ENCODE measurements around the gene TARM1. TPM values are rescaled to one million over a fixed set of nuclear protein-coding genes. Genes with fewer than 3 reads are reported as not detected.

Gene TARM1
- total and polyA plus RNA-seq, 2 of the 4 experiments (the other 2 are of a cell fraction): not detected

DNA sequence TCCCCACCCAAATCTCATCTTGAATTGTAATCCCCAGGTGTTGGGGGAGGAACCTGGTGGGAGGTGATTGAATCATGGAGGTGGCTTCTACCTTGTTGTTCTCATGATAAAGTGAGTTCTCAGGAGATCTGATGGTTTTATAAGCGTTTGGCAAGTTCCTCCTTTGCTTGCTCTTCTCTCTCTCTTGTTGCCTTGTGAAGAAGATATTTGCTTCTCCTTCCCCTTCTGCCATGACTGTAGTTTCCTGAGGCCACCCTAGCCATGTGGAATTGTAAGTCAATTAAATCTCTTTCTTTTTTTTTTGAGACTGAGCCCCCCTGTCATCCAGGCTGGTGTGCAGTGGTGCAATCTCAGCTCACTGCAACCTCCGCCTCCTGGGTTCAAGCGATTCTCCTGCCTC, 51.9 kb downstream of the TARM1 start:
- no peaks in the 10 kb centered on the region for H3K36me3 ChIP-seq (ENCODE audit: control insufficient read depth, insufficient read depth, low read length)
- no peaks in the 10 kb centered on the region for H3K79me1 ChIP-seq (ENCODE audit: low read depth in 1 of 2, low read length in 2 of 2)
- no peak overlapping the region for H3K4me2 ChIP-seq (ENCODE audit: low read depth, low read length)
- no peak overlapping the region for H3K27ac ChIP-seq (ENCODE audit: insufficient read depth, low read length)
- DNase-seq: no peak
- H3K27me3 ChIP-seq (ENCODE audit: control insufficient read depth, insufficient read depth, low read length): no peaks in the 10 kb centered on the region
- H3K4ac ChIP-seq (ENCODE audit: low read depth, low read length): no peak overlapping the region
- no peak overlapping the region for H3K4me3 ChIP-seq (ENCODE audit: insufficient read depth, low read depth, low read length)
- no CpG with 5 or more reads among the region's 3 CpGs for WGBS, 2 experiments (ENCODE audit: extremely low coverage in 2 of 2, insufficient read length in 1 of 2)
- no peak overlapping the region for H3K9ac ChIP-seq (ENCODE audit: low read depth, low read length)
- no peak overlapping the region for H3K18ac ChIP-seq (ENCODE audit: low read depth, low read length)
- no peak overlapping the region for H2BK20ac ChIP-seq (ENCODE audit: low read depth, low read length)
- no peaks in the 10 kb centered on the region for H4K20me1 ChIP-seq (ENCODE audit: insufficient read depth, low read length)
- intact Hi-C loops (cut with micrococcal nuclease): loop anchor here (10.0 kb wide), 1 partner anchor 834 kb away; the partner anchor contains the start of gene ZNF665
- CTCF ChIA-PET: interaction anchor here (0.7 to 1.3 kb wide), 3 partner anchors 123 to 222 kb away, joined by 3 to 12 read pairs (median 9); no protein-coding TSS in a partner anchor
- no peak overlapping the region for H3K23ac ChIP-seq (ENCODE audit: low read depth, low read length)
- no peaks in the 10 kb centered on the region for H3K9me1 ChIP-seq (ENCODE audit: insufficient read depth, low read length)
- H4K5ac ChIP-seq (ENCODE audit: low read depth, low read length): no peak overlapping the region
- no peak for TF ChIP-seq MAZ (IDR thresholded peaks at IDR 0.05; ENCODE audit: borderline replicate concordance, low read depth, low read length)
- TF ChIP-seq, protein P1, sequence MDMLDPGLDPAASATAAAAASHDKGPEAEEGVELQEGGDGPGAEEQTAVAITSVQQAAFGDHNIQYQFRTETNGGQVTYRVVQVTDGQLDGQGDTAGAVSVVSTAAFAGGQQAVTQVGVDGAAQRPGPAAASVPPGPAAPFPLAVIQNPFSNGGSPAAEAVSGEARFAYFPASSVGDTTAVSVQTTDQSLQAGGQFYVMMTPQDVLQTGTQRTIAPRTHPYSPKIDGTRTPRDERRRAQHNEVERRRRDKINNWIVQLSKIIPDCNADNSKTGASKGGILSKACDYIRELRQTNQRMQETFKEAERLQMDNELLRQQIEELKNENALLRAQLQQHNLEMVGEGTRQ (IDR thresholded peaks at IDR 0.05; ENCODE audit: low read depth, low read length): no peak
- TF ChIP-seq NFE2L2 (IDR thresholded peaks at IDR 0.05; ENCODE audit: low read depth, low read length): no peak
- TF ChIP-seq, protein P2, sequence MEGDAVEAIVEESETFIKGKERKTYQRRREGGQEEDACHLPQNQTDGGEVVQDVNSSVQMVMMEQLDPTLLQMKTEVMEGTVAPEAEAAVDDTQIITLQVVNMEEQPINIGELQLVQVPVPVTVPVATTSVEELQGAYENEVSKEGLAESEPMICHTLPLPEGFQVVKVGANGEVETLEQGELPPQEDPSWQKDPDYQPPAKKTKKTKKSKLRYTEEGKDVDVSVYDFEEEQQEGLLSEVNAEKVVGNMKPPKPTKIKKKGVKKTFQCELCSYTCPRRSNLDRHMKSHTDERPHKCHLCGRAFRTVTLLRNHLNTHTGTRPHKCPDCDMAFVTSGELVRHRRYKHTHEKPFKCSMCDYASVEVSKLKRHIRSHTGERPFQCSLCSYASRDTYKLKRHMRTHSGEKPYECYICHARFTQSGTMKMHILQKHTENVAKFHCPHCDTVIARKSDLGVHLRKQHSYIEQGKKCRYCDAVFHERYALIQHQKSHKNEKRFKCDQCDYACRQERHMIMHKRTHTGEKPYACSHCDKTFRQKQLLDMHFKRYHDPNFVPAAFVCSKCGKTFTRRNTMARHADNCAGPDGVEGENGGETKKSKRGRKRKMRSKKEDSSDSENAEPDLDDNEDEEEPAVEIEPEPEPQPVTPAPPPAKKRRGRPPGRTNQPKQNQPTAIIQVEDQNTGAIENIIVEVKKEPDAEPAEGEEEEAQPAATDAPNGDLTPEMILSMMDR (conservative IDR thresholded peaks at IDR 0.05; ENCODE audit: low read depth, low read length): no peak
- TF ChIP-seq RFX5 (IDR thresholded peaks at IDR 0.05; ENCODE audit: low read depth, low read length): no peak
- no peak for TF ChIP-seq MXI1 (IDR thresholded peaks at IDR 0.05; ENCODE audit: borderline replicate concordance, low read depth, low read length)
- no peak for TF ChIP-seq CEBPB (IDR thresholded peaks at IDR 0.05; ENCODE audit: low read depth, low read length)
- TF ChIP-seq RCOR1 (IDR thresholded peaks at IDR 0.05; ENCODE audit: insufficient replicate concordance, low read length): no peak
- no TSS peak for BruUV-seq (replicated peaks)
- H3K9me3 ChIP-seq (ENCODE audit: control insufficient read depth, insufficient read depth, low read length): no peaks in the 10 kb centered on the region
- H4K91ac ChIP-seq (ENCODE audit: insufficient read depth, low read depth, low read length): no peak overlapping the region
- no peak overlapping the region for H2AFZ ChIP-seq (replicated peaks; ENCODE audit: low read length, poor library complexity)
- H2BK5ac ChIP-seq (ENCODE audit: low read depth, low read length, poor library complexity, severe bottlenecking): no peak overlapping the region
- dilution Hi-C loops (cut with HindIII; ENCODE audit: low sequenced_read_pairs, unreplicated experiment): no loop called here
- in situ Hi-C loops (cut with MboI; ENCODE audit: low sequenced_read_pairs): loop anchor here (10.0 kb wide), 1 partner anchor 144 kb away; the partner anchor contains the start of gene PRKCG
- no peaks in the 10 kb centered on the region for H3K4me1 ChIP-seq (ENCODE audit: control insufficient read depth, insufficient read depth, low read length)
- no peak overlapping the region for H4K8ac ChIP-seq (ENCODE audit: low read depth in 2 of 2, low read length in 2 of 2)
- H2AK9ac ChIP-seq (replicated peaks; ENCODE audit: low read depth, low read length, poor library complexity): no peak overlapping the region
- no peak for ATAC-seq (ENCODE audit: low read depth)
- H3K56ac ChIP-seq (ENCODE audit: extremely low read depth, insufficient read depth, low read length): no peak overlapping the region
- no peak overlapping the region for H3K14ac ChIP-seq (replicated peaks; ENCODE audit: low read depth, low read length)
- H2AK5ac ChIP-seq (ENCODE audit: low read depth, low read length): no peak overlapping the region
- no peak overlapping the region for H2BK15ac ChIP-seq (ENCODE audit: low read depth, low read length)
- POLR2A ChIA-PET (ENCODE audit: unreplicated experiment): interaction anchor here (0.5 kb wide), 1 partner anchor 199 kb away, joined by 6 read pairs; no protein-coding TSS in a partner anchor
- no peak overlapping the region for H2BK120ac ChIP-seq (ENCODE audit: low read depth, low read length)

All from IMR-90 (cell line).